ENCODE data around the gene LRRC18.

- TF ChIP-seq POLR2AphosphoS5 (IDR thresholded peaks at IDR 0.05; ENCODE audit: low read depth) (no peak), CTCF (IDR thresholded peaks at IDR 0.05; ENCODE audit: insufficient read depth, low read length) (no peak)
Measured at GRCh38 chr10:48900371-48900801, 39.3 kb downstream of the LRRC18 start.

Data from HL-60 (cell line).